Activated T-cell treated with anti-CD3 and anti-CD28 coated beads, Interleukin-2, amount 50 U/mL, for 4 hours (primary cell): ENCODE data around the gene GMIP. TPM values are rescaled to one million over a fixed set of nuclear protein-coding genes. Genes with fewer than 3 reads are reported as not detected.
"Not testable (repeated sequence)": the region's sequence is repeated elsewhere in the genome, so short reads cannot be mapped to it uniquely, and the experiment has no call there.

Experiments used
- ATAC-seq, 2 donors: fragments of 200-7000 bp; cut with Tn5 transposase; one replicate each; pipeline ENCODE4 v1.10.0; 2021
- DNase-seq: peaks from one replicate; pipeline ENCODE4 v3.0.0-alpha.2; 2020
- H3K27me3 Mint-ChIP-seq: one replicate; pipeline ENCODE4 v1.8.0; 2021; ENCODE audit warnings: low read depth, mixed read lengths
- H3K36me3 Mint-ChIP-seq: one replicate; pipeline ENCODE4 v1.8.0; 2022; ENCODE audit warnings: mixed read lengths; ENCODE audit not compliant: insufficient read depth
- H3K4me1 Mint-ChIP-seq: one replicate; pipeline ENCODE4 v1.8.0; 2021; ENCODE audit warnings: low read depth, mixed read lengths
- H3K4me3 Mint-ChIP-seq: one replicate; pipeline ENCODE4 v1.8.0; 2021; ENCODE audit warnings: mild to moderate bottlenecking, moderate library complexity, mixed read lengths
- H3K9me3 Mint-ChIP-seq: one replicate; pipeline ENCODE4 v1.8.0; 2021; ENCODE audit warnings: mixed read lengths
- total RNA-seq, 3 donors: library from RNA; stranded (reverse); gene quantifications; one replicate each; pipeline ENCODE4 v1.2.1, GENCODE V29; 2021

The GMIP gene, protein sequence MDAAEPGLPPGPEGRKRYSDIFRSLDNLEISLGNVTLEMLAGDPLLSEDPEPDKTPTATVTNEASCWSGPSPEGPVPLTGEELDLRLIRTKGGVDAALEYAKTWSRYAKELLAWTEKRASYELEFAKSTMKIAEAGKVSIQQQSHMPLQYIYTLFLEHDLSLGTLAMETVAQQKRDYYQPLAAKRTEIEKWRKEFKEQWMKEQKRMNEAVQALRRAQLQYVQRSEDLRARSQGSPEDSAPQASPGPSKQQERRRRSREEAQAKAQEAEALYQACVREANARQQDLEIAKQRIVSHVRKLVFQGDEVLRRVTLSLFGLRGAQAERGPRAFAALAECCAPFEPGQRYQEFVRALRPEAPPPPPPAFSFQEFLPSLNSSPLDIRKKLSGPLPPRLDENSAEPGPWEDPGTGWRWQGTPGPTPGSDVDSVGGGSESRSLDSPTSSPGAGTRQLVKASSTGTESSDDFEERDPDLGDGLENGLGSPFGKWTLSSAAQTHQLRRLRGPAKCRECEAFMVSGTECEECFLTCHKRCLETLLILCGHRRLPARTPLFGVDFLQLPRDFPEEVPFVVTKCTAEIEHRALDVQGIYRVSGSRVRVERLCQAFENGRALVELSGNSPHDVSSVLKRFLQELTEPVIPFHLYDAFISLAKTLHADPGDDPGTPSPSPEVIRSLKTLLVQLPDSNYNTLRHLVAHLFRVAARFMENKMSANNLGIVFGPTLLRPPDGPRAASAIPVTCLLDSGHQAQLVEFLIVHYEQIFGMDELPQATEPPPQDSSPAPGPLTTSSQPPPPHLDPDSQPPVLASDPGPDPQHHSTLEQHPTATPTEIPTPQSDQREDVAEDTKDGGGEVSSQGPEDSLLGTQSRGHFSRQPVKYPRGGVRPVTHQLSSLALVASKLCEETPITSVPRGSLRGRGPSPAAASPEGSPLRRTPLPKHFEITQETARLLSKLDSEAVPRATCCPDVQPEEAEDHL
- total RNA-seq = 10 to 100 TPM; 38.7 to 43.4 (median 42.1) TPM

DNA sequence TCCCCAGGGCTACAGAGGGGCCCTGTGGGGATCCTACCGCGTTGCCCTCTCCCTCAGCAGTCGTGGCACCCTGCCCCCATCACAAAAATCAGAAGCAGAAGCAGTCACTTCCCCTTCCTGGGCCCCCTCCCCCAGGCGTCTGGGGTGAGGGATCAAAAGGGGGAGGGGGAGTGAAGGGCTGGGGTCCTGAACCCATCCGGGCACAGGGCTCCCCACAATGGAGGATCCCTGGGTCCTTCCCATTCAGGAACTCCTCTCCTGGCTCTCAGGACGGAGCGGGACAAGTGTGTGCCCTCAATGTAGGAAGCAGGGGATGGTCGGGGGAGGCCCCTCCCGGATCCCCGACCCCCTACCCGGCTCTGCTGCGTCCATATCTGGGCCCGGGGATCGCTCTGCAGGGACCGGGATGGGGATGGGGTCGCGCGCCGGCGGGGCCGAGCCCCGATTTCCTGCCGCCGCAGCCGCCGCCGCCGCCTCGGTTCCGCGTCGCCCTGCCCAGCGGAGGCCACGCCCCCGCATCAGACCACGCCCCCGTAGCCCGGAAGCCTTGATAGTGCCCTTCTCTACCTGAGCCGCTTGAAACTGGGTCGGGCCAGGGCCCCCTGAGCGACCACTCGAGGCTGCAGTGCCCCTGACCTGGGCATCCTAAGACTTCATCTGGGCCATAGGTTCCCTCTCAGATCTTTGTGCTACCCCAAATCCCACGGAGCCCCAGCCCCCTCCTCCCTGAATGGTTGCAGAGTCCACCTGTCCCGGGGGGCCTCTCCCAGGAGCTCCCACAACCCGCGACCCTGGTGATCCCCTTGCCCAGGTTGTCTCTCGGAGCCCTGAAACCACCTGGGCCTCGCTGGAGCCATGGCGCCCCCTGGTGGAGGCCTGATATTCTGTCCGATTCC, at the start of gene GMIP:
GMIP (minus strand) TSS at position 500 of the 896 bp plus-strand sequence; CDS start at position 372, 128 bp downstream.
- ATAC-seq (peak; percentile 84 to 85), DNase-seq (peak; percentile 89)
- H3K9me3 Mint-ChIP-seq = no peaks in the 10 kb centered on the region
- H3K4me3 Mint-ChIP-seq = peak within 1 kb of the TSS; percentile 97
- H3K27me3 Mint-ChIP-seq = no peaks in the 10 kb centered on the region
- peaks cover 4% of the 10 kb centered on the region for H3K36me3 Mint-ChIP-seq
- peaks cover 11% of the 10 kb centered on the region for H3K4me1 Mint-ChIP-seq

DNA sequence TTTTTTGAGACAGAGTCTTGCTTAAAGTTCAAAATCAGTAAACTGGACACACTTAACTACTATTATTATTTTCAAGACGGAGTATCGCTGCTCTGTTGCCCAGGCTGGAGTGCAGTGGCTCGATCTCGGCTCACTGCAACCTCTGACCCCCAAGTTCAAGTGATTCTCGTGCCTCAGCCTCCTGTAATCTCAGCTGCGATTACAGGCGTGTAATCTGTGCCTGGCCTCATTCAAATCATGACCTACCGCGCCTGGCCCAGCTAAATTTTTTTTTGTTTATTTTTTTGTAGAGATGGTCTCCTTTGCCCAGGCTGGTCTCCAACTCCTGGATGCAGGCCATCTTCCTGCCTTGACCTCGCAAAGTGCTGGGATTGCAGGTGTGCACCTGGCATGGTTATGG, 48.2 kb upstream of the GMIP start:
- H3K4me1 Mint-ChIP-seq = peaks cover 1% of the 10 kb centered on the region
- no peaks in the 10 kb centered on the region for H3K36me3 Mint-ChIP-seq
- no peaks in the 10 kb centered on the region for H3K27me3 Mint-ChIP-seq
- H3K9me3 Mint-ChIP-seq = peaks cover 4% of the 10 kb centered on the region
- no peak for ATAC-seq
- no peak overlapping the region for H3K4me3 Mint-ChIP-seq
- no peak for DNase-seq

DNA sequence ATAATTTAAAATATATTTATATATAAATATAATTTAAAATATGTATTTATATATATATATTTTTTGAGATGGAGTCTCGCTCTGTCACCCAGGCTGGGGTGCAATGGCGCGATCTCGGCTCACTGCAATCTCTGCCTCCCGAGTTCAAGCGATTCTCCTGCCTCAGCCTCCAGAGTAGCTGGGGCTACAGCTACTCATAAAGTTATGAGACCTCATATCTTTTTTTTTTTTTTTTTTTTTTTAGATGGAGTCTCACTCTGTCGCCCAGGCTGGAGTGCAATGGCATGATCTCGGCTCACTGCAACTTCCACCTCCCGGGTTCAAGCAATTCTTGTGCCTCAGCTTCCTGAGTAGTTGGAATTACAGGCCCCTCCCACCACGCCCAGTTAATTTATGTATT, 45.6 kb upstream of the GMIP start:
- not testable (repeated sequence) for H3K4me1 Mint-ChIP-seq, H3K36me3 Mint-ChIP-seq, ATAC-seq, H3K4me3 Mint-ChIP-seq, H3K27me3 Mint-ChIP-seq, DNase-seq
- peaks cover 12% of the 10 kb centered on the region for H3K9me3 Mint-ChIP-seq

DNA sequence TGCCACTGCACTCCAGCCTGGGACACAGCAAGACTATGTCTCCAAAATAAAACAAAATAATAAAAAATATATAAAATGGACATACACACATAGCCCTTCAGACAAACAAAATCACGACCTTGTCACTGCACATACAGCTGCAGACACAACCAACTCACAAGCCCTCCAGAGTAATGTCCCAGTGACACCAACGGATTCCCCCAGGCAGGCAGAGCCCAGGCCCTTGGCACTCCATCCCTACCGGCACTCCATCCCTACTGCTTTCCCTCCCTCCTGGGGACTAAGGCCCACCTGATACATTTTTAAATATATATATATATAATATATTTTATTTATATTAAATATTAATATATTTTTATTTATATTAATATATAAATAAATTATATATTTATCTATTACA, 43.6 kb upstream of the GMIP start:
- H3K9me3 Mint-ChIP-seq = peaks cover 21% of the 10 kb centered on the region

DNA sequence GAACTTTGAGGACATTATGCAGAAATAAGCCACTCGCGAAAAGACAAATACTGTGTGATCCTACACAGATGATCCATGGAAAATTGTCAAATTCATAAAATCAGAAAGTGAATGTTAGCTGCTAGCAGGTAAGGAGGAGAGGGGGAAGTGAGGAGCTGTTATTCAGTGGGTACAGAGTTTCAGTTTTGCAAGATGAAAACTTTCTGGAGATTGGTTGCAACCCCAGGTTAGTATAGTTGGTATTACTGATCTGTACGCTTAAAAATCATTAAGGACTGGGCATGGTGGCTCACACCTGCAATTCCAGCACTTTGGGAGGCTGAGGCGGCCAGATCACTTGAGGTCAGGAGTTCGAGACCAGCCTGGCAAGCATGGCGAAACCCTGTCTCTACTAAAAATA, 43.1 kb upstream of the GMIP start:
- H3K27me3 Mint-ChIP-seq = no peaks in the 10 kb centered on the region

More for the DNA sequence above, 43.6 kb upstream of the GMIP start:
- Mint-ChIP-seq H3K36me3 (peaks cover 17% of the 10 kb centered on the region), H3K4me1 (no peaks in the 10 kb centered on the region), H3K4me3 (no peak overlapping the region), H3K27me3 (no peaks in the 10 kb centered on the region)
- DNase-seq (no peak), ATAC-seq (no peak)

DNA sequence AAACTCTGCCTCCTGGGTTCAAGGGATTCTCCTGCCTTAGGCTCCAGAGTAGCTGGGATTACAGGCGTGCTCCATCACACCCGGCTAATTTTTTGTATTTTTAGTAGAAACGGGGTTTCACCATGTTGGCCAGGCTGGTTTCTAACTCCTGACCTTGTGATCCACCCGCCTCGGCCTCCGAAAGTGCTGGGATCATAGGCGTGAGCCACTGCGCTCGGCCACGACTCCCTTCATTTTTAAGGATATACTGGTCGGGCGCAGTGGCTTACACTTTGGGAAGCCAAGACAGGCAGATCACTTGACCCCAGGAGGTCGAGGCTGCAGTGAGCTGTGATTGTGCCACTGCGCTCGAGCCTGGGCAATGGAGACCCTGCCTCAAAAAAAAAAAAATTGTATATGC, 42.7 kb upstream of the GMIP start:
- peaks cover 24% of the 10 kb centered on the region for H3K9me3 Mint-ChIP-seq
- ATAC-seq, H3K27me3 Mint-ChIP-seq, H3K4me3 Mint-ChIP-seq, H3K4me1 Mint-ChIP-seq, DNase-seq: not testable (repeated sequence)
- H3K36me3 Mint-ChIP-seq = peaks cover 22% of the 10 kb centered on the region

More for the DNA sequence above, 43.1 kb upstream of the GMIP start:
- peaks cover 17% of the 10 kb centered on the region for H3K36me3 Mint-ChIP-seq
- peaks cover 21% of the 10 kb centered on the region for H3K9me3 Mint-ChIP-seq
- DNase-seq (no peak), ATAC-seq (no peak)
- H3K4me3 Mint-ChIP-seq = no peak overlapping the region
- H3K4me1 Mint-ChIP-seq = no peaks in the 10 kb centered on the region

DNA sequence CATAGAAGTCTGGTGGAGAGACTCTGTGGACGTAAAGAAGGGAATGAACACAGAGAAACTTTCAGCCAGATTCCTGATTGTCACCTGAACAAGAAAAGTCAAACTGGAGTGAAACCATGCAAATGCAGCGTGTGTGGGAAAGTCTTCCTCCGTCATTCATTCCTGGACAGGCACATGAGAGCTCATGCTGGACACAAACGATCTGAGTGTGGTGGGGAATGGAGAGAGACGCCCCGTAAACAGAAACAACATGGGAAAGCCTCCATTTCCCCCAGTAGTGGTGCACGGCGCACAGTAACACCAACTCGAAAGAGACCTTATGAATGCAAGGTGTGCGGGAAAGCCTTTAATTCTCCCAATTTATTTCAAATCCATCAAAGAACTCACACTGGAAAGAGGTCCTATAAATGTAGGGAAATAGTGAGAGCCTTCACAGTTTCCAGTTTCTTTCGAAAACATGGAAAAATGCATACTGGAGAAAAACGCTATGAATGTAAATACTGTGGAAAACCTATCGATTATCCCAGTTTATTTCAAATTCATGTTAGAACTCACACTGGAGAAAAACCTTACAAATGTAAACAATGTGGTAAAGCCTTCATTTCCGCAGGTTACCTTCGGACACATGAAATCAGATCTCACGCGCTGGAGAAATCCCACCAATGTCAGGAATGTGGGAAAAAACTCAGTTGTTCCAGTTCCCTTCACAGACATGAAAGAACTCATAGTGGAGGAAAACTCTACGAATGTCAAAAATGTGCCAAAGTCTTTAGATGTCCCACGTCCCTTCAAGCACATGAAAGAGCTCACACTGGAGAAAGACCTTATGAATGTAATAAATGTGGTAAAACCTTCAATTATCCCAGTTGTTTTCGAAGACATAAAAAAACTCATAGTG, 36.0 kb upstream of the GMIP start:
- Mint-ChIP-seq H3K27me3 (no peaks in the 10 kb centered on the region), H3K36me3 (peaks cover 70% of the 10 kb centered on the region), H3K9me3 (peaks cover 42% of the 10 kb centered on the region), H3K4me3 (no peak overlapping the region), H3K4me1 (peaks cover 13% of the 10 kb centered on the region)
- no peak for DNase-seq
- no peak for ATAC-seq

DNA sequence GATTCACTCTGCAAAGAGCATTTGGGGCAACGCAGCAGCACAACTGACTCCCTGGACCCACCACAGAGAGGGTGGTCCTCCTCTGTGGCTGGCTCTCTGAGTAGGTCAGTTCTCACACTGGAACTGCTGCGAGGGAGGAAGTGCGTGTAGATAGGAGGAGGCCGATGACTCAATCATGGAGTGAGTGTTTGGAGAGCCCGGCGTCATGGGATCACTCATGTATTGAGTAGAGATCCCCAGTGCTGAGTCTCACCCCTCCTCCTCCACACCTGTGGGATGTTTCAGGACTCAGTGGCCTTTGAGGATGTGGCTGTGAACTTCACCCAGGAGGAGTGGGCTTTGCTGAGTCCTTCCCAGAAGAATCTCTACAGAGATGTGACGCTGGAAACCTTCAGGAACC, 34.1 kb upstream of the GMIP start:
- ATAC-seq (no peak), DNase-seq (no peak)
- peaks cover 14% of the 10 kb centered on the region for H3K4me1 Mint-ChIP-seq
- H3K27me3 Mint-ChIP-seq = no peaks in the 10 kb centered on the region
- no peak overlapping the region for H3K4me3 Mint-ChIP-seq
- H3K9me3 Mint-ChIP-seq = peaks cover 31% of the 10 kb centered on the region
- H3K36me3 Mint-ChIP-seq = peaks cover 63% of the 10 kb centered on the region

DNA sequence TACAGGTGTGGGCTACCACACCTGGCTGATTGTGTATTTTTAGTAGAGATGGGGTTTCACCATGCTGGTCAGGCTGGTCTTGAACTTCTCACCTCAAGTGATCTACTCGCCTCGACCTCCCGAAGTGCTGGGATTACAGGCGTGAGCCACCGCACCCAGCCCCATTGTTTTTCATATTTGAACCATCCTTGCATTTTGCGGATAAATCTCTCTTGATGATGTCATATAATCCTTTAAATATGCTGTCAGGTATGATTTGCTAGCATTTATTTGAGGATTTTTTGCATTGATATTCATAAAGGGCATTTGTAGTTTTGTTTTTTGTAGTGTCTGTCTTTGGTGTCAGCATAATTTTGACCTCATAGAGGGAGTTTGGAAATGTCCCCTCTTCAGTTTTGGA, 30.9 kb upstream of the GMIP start:
- peaks cover 58% of the 10 kb centered on the region for H3K36me3 Mint-ChIP-seq
- no peak for DNase-seq
- no peaks in the 10 kb centered on the region for H3K27me3 Mint-ChIP-seq
- H3K9me3 Mint-ChIP-seq = peaks cover 17% of the 10 kb centered on the region
- peaks cover 30% of the 10 kb centered on the region for H3K4me1 Mint-ChIP-seq
- H3K4me3 Mint-ChIP-seq = no peak overlapping the region
- no peak for ATAC-seq

DNA sequence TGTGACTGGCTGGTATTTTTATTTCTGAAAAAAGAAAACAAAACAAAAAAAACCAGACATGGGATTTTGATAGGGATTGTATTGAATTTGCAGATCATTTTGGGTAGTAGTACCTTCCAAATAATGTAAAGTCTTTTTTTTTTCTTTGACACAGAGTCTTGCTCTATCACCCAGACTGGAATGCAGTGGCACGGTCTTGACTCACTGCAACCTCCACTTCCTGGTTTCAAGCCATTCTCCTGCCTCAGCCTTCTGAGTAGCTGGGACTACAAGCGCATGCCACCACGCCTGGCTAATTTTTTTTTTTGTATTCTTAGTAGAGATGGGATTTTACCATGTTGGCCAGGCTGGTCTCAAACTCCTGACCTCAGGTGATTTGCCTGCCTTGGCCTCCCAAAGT, 29.4 kb upstream of the GMIP start:
- Mint-ChIP-seq H3K4me3 (no peak overlapping the region), H3K36me3 (peaks cover 45% of the 10 kb centered on the region), H3K9me3 (peaks cover 13% of the 10 kb centered on the region), H3K4me1 (peaks cover 37% of the 10 kb centered on the region), H3K27me3 (no peaks in the 10 kb centered on the region)
- no peak for DNase-seq
- no peak for ATAC-seq

DNA sequence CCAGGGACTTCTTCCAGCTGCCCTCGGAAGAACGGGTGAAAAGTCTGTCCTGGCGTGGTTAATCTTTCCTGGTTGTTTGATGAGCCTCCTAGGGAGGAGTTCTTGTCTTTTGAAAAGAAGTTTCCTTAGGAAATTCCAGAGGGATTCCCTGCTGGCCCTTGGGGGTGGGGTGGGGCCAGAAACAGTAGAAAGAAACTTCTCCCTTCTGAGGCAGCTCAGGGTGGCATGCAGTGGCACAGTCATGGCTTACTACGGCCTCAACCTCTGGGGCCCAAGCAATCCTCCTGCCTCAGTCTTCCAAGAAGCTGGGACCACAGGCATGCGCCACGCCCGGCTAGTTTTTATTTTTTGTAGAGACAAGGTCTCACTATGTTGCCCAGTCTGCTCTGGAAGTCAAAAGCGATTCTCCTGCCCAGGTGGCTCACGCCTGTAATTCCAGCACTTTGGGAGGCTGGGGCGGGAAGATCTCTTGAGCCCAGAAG, 26.7 kb upstream of the GMIP start:
- Mint-ChIP-seq H3K4me1 (peaks cover 30% of the 10 kb centered on the region), H3K9me3 (no peaks in the 10 kb centered on the region), H3K27me3 (no peaks in the 10 kb centered on the region), H3K36me3 (peaks cover 22% of the 10 kb centered on the region), H3K4me3 (peak overlapping the region; percentile 86)
- DNase-seq = no peak
- no peak for ATAC-seq

DNA sequence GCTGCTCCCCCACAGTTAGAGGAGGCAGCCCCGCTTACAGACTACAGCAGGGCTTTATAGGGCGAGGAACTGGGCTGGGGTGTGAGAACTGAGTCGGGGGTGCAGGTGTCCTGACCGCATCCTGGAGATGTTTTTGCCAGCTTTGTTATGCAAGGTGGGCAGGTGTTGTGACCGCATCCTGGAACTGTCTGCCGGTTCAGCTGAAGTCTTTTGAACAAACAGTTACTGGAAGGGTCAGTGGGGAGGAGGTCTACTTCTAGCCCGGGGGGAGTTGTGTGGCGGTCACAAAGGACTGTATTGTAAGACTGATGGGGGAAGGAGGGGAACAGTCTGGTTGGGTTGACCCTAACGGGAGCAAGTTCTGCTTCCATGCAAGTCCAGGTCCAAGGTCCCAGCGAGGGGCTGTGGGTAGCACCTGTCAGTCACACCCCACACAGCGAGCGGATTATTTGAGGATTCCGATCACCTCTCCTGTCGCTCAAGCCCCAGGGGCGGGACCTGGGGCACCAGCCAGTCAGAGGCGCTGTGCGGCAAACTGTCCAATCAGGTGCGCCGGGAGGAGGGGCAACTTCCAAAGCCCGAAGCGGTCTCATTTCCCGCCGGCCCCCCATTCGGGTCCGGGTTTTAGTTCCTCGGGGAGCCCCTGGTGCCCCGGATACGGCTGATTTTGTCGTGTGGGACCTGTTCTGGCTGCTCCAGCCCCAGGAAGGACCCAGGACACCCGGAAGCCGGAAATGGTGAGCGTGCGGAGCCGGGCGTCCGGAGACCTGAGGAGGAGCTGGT, 25.0 kb upstream of the GMIP start, which contains the start of gene ZNF101:
ZNF101 (plus strand) TSS at position 610 of the 783 bp plus-strand sequence; CDS start at position 735, 125 bp downstream.
- peak; percentile 90 for DNase-seq
- Mint-ChIP-seq H3K36me3 (peaks cover 15% of the 10 kb centered on the region), H3K4me1 (peaks cover 30% of the 10 kb centered on the region), H3K27me3 (no peaks in the 10 kb centered on the region), H3K9me3 (no peaks in the 10 kb centered on the region), H3K4me3 (peak within 1 kb of the TSS; percentile 86)
- peak; percentile 76 to 79 for ATAC-seq
